ENCODE results near the gene NVL.

DNA sequence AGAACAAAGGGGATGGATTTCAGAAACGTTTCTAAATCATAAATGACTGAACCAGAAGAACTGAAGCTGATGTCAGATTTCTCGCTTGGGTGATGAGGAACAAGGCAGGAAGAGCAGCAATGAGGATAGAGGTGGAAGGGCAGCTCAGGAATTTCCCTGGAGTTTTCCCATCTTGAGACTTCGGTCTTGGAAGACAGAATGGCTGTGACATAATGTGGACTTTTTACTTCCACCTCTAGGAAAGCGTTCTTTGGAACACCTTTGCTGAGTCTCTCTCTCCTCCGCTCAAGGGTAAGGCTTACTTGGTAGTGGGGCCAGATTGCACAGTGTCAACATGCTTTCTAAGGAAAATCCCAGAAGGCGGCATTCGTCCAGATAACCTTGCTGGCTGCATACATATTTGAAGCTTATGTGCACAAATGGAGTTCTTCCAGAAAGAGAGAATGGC lies 110.3 kb downstream of the NVL start:
- TF ChIP-seq CTCF (IDR thresholded peaks at IDR 0.05; ENCODE audit: borderline replicate concordance, extremely low read depth, low read length, poor library complexity, severe bottlenecking): no peak
- TF ChIP-seq EZH2 (IDR thresholded peaks at IDR 0.05; ENCODE audit: borderline replicate concordance, low read depth, low read length, severe bottlenecking): no peak

Data from DND-41 (cell line).